ENCODE data around the gene TTBK1. TPM values are rescaled to one million over a fixed set of nuclear protein-coding genes. Genes with fewer than 3 reads are reported as not detected.

Gene TTBK1
- total and polyA plus RNA-seq, 2 donors = 0.05 to 0.09 TPM

- Histone ChIP-seq H3K4me1 (ENCODE audit: control insufficient read depth in 2 of 2, insufficient read depth in 2 of 2, low read length in 2 of 2) (peaks cover 9 to 32% of the 10 kb centered on the region in 2 donors), H3K27me3 (ENCODE audit: control insufficient read depth in 2 of 2, insufficient read depth in 1 of 2, low read length in 1 of 2) (peaks cover 29 to 96% of the 10 kb centered on the region in 2 donors), H3K4me3 (ENCODE audit: low read length in 2 of 2) (no peak overlapping the region), H3K36me3 (ENCODE audit: control insufficient read depth in 2 of 2, insufficient read depth in 2 of 2, low read length in 1 of 2) (no peaks in the 10 kb centered on the region), H3K9me3 (ENCODE audit: control insufficient read depth in 2 of 2, insufficient read depth in 1 of 2, low read length in 1 of 2) (peaks cover 0 to 2% of the 10 kb centered on the region in 2 donors), H3K27ac (ENCODE audit: low read depth in 1 of 2, low read length in 1 of 2) (no peak overlapping the region)
- DNase-seq (ENCODE audit: low read depth in 6 of 9, low spot score in 9 of 9) = no peak
- WGBS = 97% methylated on average over 8 of the region's 8 CpGs
Observed at GRCh38 chr6:43271103-43271815, 28.0 kb downstream of the TTBK1 start.

DNA sequence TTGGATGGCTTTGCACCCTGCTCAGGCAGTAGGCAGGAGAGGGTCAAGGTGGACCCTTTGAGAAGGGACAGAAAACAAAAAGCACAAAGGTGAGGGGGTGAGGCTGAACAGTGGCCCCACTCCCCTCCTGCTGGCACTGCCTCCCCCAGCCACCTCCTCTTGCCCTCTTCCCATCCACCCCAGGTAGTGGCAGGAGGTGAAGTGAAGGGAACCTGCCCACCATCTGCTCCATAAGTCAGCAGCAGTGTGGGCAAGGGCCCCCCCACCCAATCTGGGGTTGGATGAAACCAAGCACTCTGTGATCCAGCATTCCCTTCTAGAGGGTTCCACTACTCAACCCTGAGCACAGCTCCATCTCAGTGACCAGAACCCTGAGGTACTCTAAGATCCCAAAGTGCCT, 28.7 kb downstream of the TTBK1 start:
- Histone ChIP-seq H3K4me3 (ENCODE audit: low read length in 2 of 2) (no peak overlapping the region), H3K36me3 (ENCODE audit: control insufficient read depth in 2 of 2, insufficient read depth in 2 of 2, low read length in 1 of 2) (no peaks in the 10 kb centered on the region), H3K27me3 (ENCODE audit: control insufficient read depth in 2 of 2, insufficient read depth in 1 of 2, low read length in 1 of 2) (peaks cover 36 to 100% of the 10 kb centered on the region in 2 donors), H3K9me3 (ENCODE audit: control insufficient read depth in 2 of 2, insufficient read depth in 1 of 2, low read length in 1 of 2) (peaks cover 0 to 7% of the 10 kb centered on the region in 2 donors), H3K4me1 (ENCODE audit: control insufficient read depth in 2 of 2, insufficient read depth in 2 of 2, low read length in 2 of 2) (peaks cover 9 to 35% of the 10 kb centered on the region in 2 donors), H3K27ac (ENCODE audit: low read depth in 1 of 2, low read length in 1 of 2) (no peak overlapping the region)
- DNase-seq (ENCODE audit: low read depth in 6 of 9, low spot score in 9 of 9) = no peak

DNA sequence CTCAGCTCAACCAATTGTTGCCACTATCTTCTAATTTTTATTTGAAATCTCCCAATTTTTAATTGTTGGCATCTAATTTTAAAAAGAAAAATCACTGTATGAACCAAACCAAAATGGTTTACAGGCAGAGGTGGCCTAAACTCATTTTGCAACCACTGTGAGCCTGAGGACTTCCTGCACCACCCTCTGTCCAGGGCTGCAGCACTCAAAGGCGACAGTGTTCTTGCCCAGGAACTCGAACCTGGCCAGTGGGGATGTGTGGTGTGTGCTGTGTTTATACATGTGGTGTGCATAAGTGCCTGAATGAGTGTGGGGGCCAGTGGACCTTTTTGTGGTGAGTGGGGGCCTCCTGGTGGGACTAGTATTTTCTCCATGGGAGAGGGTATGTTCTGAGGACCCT, 30.4 kb downstream of the TTBK1 start:
- Histone ChIP-seq H3K27ac (ENCODE audit: low read depth in 1 of 2, low read length in 1 of 2) (no peak overlapping the region), H3K4me3 (ENCODE audit: low read length in 2 of 2) (no peak overlapping the region), H3K4me1 (ENCODE audit: control insufficient read depth in 2 of 2, insufficient read depth in 2 of 2, low read length in 2 of 2) (peaks cover 9 to 32% of the 10 kb centered on the region in 2 donors), H3K36me3 (ENCODE audit: control insufficient read depth in 2 of 2, insufficient read depth in 2 of 2, low read length in 1 of 2) (no peaks in the 10 kb centered on the region), H3K9me3 (ENCODE audit: control insufficient read depth in 2 of 2, insufficient read depth in 1 of 2, low read length in 1 of 2) (peaks cover 0 to 7% of the 10 kb centered on the region in 2 donors), H3K27me3 (ENCODE audit: control insufficient read depth in 2 of 2, insufficient read depth in 1 of 2, low read length in 1 of 2) (peaks cover 45 to 100% of the 10 kb centered on the region in 2 donors)
- 81% methylated on average over 2 of the region's 2 CpGs for WGBS
- no peak for DNase-seq (ENCODE audit: low read depth in 6 of 9, low spot score in 9 of 9)

DNA sequence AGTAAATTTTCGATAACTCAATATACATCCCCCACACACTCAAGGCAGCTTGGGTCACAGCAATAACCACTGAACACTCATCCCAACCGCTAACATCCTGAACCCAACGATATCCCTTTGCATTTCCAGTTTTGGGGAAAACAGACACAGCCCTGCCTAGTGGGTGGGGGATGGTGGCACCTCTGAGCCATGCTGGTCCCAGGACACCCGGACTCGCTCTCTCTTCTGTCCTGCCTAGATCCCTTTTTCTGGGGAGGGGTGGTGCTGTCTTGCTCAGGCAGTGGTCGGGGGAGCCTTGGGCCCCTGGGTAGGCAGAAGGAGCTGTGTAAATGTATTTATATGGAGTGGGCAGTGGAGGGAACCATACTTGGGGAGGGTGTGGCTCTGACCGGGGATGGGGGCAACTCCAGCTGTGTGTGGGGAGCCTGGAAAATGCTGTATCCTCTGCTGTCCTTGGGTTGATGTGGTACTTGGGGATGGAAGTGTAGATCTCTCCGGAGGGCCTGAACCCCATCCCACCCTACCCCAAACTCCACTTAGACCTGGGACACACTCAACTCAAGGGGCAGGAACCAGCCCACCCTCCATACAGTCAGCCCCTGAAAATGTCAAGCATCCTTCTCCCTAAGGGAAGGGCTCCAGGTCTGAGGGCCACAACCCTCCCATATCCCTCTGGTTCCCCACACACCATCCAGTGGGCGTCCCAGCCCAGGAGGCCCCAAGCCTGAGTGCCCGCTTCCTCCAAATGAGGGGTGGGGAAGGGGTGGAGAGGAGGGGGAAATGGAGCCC, 31.0 kb downstream of the TTBK1 start:
- H3K4me3 ChIP-seq (ENCODE audit: low read length in 2 of 2) = no peak overlapping the region
- H3K4me1 ChIP-seq (ENCODE audit: control insufficient read depth in 2 of 2, insufficient read depth in 2 of 2, low read length in 2 of 2) = peaks cover 4 to 27% of the 10 kb centered on the region in 2 donors
- no peak for DNase-seq (ENCODE audit: low read depth in 6 of 9, low spot score in 9 of 9)

DNA sequence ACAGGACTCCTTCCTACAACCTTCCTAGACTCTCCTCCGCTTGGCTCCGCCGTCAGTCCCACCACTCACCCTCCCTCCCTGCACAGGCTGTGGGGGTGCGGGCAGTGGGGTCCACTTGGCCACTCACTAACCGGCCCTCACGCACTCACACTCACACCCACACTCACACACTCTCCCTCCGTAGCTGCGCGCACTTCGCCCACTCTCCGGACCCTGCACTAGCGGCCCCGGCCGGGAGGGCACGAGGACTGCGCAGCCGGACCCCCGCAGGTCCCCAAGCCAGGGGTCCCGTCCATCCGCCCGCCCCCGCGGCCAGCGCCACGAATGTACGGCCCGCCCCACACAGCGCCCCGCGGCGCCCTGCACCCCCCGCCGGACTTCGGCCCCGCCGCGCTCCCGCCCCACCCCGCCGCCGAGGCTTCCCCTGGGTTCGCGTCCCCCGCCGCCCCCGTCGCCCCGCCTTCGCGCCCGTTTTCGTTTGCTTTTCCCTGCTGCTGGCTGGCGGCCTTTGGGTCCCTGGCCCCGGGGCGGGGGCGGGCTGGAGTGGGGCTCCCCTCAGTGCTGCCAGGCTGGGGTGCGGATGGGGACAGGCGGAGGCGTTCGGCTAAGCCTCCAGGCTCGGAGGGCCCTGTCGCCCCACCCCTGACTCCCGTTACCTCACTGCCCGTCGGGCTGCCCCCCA, 31.8 kb downstream of the TTBK1 start:
- Histone ChIP-seq H3K27ac (ENCODE audit: low read depth in 1 of 2, low read length in 1 of 2) (no peak overlapping the region), H3K27me3 (ENCODE audit: control insufficient read depth in 2 of 2, insufficient read depth in 1 of 2, low read length in 1 of 2) (peaks cover 46 to 100% of the 10 kb centered on the region in 2 donors), H3K36me3 (ENCODE audit: control insufficient read depth in 2 of 2, insufficient read depth in 2 of 2, low read length in 1 of 2) (no peaks in the 10 kb centered on the region), H3K4me3 (ENCODE audit: low read length in 2 of 2) (peak overlapping the region in 1 of 2 donors; percentile 45), H3K4me1 (ENCODE audit: control insufficient read depth in 2 of 2, insufficient read depth in 2 of 2, low read length in 2 of 2) (peaks cover 2 to 19% of the 10 kb centered on the region in 2 donors), H3K9me3 (ENCODE audit: control insufficient read depth in 2 of 2, insufficient read depth in 1 of 2, low read length in 1 of 2) (peaks cover 0 to 6% of the 10 kb centered on the region in 2 donors)
- WGBS = 7% methylated on average over 65 of the region's 65 CpGs
- no peak for DNase-seq (ENCODE audit: low read depth in 6 of 9, low spot score in 9 of 9)

More for the DNA sequence above, 31.0 kb downstream of the TTBK1 start:
- Histone ChIP-seq H3K36me3 (ENCODE audit: control insufficient read depth in 2 of 2, insufficient read depth in 2 of 2, low read length in 1 of 2) (no peaks in the 10 kb centered on the region), H3K27ac (ENCODE audit: low read depth in 1 of 2, low read length in 1 of 2) (no peak overlapping the region), H3K27me3 (ENCODE audit: control insufficient read depth in 2 of 2, insufficient read depth in 1 of 2, low read length in 1 of 2) (peaks cover 45 to 100% of the 10 kb centered on the region in 2 donors), H3K9me3 (ENCODE audit: control insufficient read depth in 2 of 2, insufficient read depth in 1 of 2, low read length in 1 of 2) (peaks cover 0 to 7% of the 10 kb centered on the region in 2 donors)
- 84% methylated on average over 10 of the region's 10 CpGs for WGBS

- Histone ChIP-seq H3K36me3 (ENCODE audit: control insufficient read depth in 2 of 2, insufficient read depth in 2 of 2, low read length in 1 of 2) (no peaks in the 10 kb centered on the region), H3K27me3 (ENCODE audit: control insufficient read depth in 2 of 2, insufficient read depth in 1 of 2, low read length in 1 of 2) (peaks cover 46 to 97% of the 10 kb centered on the region in 2 donors), H3K9me3 (ENCODE audit: control insufficient read depth in 2 of 2, insufficient read depth in 1 of 2, low read length in 1 of 2) (peaks cover 0 to 5% of the 10 kb centered on the region in 2 donors), H3K27ac (ENCODE audit: low read depth in 1 of 2, low read length in 1 of 2) (no peak overlapping the region), H3K4me3 (ENCODE audit: low read length in 2 of 2) (peak overlapping the region; percentile 10 to 45), H3K4me1 (ENCODE audit: control insufficient read depth in 2 of 2, insufficient read depth in 2 of 2, low read length in 2 of 2) (peaks cover 0 to 13% of the 10 kb centered on the region in 2 donors)
- 8% methylated on average over 64 of the region's 64 CpGs for WGBS
- DNase-seq (ENCODE audit: low read depth in 6 of 9, low spot score in 9 of 9) = peak in 3 of 9 donors; percentile 14 to 38 (median 18)
Observed at GRCh38 chr6:43275801-43276576, 32.7 kb downstream of the TTBK1 start.

- peaks cover 0 to 5% of the 10 kb centered on the region in 2 donors for H3K9me3 ChIP-seq (ENCODE audit: control insufficient read depth in 2 of 2, insufficient read depth in 1 of 2, low read length in 1 of 2)
- H3K27me3 ChIP-seq (ENCODE audit: control insufficient read depth in 2 of 2, insufficient read depth in 1 of 2, low read length in 1 of 2) = peaks cover 46 to 95% of the 10 kb centered on the region in 2 donors
- H3K27ac ChIP-seq (ENCODE audit: low read depth in 1 of 2, low read length in 1 of 2) = no peak overlapping the region
- H3K36me3 ChIP-seq (ENCODE audit: control insufficient read depth in 2 of 2, insufficient read depth in 2 of 2, low read length in 1 of 2) = no peaks in the 10 kb centered on the region
- H3K4me3 ChIP-seq (ENCODE audit: low read length in 2 of 2) = peak overlapping the region in 1 of 2 donors; percentile 45
- no peak for DNase-seq (ENCODE audit: low read depth in 6 of 9, low spot score in 9 of 9)
- 87% methylated on average over 11 of the region's 11 CpGs for WGBS
- H3K4me1 ChIP-seq (ENCODE audit: control insufficient read depth in 2 of 2, insufficient read depth in 2 of 2, low read length in 2 of 2) = peaks cover 0 to 13% of the 10 kb centered on the region in 2 donors
Observed at GRCh38 chr6:43276577-43277305, 33.5 kb downstream of the TTBK1 start.

DNA sequence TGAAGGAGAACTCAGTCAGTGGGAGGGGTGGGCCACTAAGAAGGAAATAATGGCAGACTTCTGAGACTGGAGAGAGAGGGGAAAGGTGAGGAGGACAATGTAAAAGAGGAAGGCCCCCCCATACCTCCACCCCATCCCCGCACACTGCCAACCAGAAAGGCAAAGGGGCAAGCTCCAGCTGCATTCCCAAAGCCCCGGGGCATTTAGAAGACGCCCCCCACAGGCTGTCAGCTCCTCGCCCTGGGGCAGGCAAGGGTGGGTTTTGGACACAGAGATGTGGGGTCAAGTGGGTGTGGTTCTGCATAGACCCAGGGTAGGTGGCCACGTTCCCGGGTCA, 34.0 kb downstream of the TTBK1 start:
- 91% methylated on average over 6 of the region's 6 CpGs for WGBS
- Histone ChIP-seq H3K36me3 (ENCODE audit: control insufficient read depth in 2 of 2, insufficient read depth in 2 of 2, low read length in 1 of 2) (no peaks in the 10 kb centered on the region), H3K27me3 (ENCODE audit: control insufficient read depth in 2 of 2, insufficient read depth in 1 of 2, low read length in 1 of 2) (peaks cover 46 to 95% of the 10 kb centered on the region in 2 donors), H3K9me3 (ENCODE audit: control insufficient read depth in 2 of 2, insufficient read depth in 1 of 2, low read length in 1 of 2) (peaks cover 0 to 5% of the 10 kb centered on the region in 2 donors), H3K4me3 (ENCODE audit: low read length in 2 of 2) (no peak overlapping the region), H3K27ac (ENCODE audit: low read depth in 1 of 2, low read length in 1 of 2) (no peak overlapping the region), H3K4me1 (ENCODE audit: control insufficient read depth in 2 of 2, insufficient read depth in 2 of 2, low read length in 2 of 2) (peaks cover 0 to 13% of the 10 kb centered on the region in 2 donors)
- no peak for DNase-seq (ENCODE audit: low read depth in 6 of 9, low spot score in 9 of 9)
